GM10248 (cell line): ENCODE data around the gene RAB11FIP2.

Experiments
- CTCF ChIA-PET: fragments of 300-600 bp; sonication (Branson Sonifier 250); formaldehyde crosslinking; extraction: SDS; loops from one replicate; lab custom pipeline; 2021; ENCODE audit warnings: antibody characterized with exemption; lab: Yijun Ruan, JAX
- POLR2A ChIA-PET: fragments of 350-650 bp; sonication (Branson Sonifier 250); formaldehyde crosslinking; extraction: SDS; loops from one replicate; lab custom pipeline; 2020; ENCODE audit warnings: antibody characterized with exemption; lab: Yijun Ruan, JAX
- DNase-seq: peaks from one replicate; pipeline ENCODE4 v3.0.0; 2012; ENCODE audit errors: extremely low spot score
- CTCF ChIP-seq: IDR thresholded peaks from 2 replicates; pipeline ENCODE4 v1.5.1; 2012; ENCODE audit warnings: mild to moderate bottlenecking, low read depth; ENCODE audit errors: extremely low read depth, missing control alignments, control extremely low read depth

The RAB11FIP2 gene

DNA sequence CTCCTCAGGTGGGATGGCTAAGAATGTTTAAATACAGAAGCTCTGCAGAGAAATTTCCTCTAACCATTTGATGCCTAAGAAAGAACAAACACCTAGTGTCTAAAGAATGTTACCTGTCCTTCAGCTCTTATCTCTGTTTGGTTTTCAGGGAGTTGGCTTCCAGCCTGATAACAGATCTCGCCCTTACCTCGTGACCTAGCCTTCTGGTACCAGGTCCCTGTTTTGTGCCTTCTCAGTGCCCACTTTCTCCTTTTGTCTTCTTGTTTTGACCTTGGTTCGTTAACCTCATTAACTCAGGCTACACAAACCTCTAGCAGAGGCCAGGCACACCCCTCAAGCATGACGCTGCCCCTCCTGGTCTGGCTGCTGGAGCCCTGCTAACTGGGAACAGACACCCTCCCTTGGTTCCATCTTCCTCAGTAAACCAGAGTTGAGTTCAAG lies 16.1 kb upstream of the RAB11FIP2 start:
- no peak for TF ChIP-seq CTCF
- POLR2A ChIA-PET, result no interaction called here
- CTCF ChIA-PET, result no interaction called here
- DNase-seq, result no peak

- DNase-seq, result no peak
- CTCF ChIA-PET, result interaction anchor here (1.3 kb wide), 1 partner anchor 11 kb away, joined by 4 read pairs; no protein-coding TSS in a partner anchor
- no peak for TF ChIP-seq CTCF
- POLR2A ChIA-PET, result no interaction called here
Measured at GRCh38 chr10:118058371-118058770, 11.6 kb upstream of the RAB11FIP2 start.

- POLR2A ChIA-PET, result no interaction called here
- TF ChIP-seq CTCF, result no peak
- DNase-seq, result no peak
- CTCF ChIA-PET, result interaction anchor here (1.3 kb wide), 1 partner anchor 12 kb away, joined by 4 read pairs; no protein-coding TSS in a partner anchor
Measured at GRCh38 chr10:118057361-118057760, 10.6 kb upstream of the RAB11FIP2 start.

DNA sequence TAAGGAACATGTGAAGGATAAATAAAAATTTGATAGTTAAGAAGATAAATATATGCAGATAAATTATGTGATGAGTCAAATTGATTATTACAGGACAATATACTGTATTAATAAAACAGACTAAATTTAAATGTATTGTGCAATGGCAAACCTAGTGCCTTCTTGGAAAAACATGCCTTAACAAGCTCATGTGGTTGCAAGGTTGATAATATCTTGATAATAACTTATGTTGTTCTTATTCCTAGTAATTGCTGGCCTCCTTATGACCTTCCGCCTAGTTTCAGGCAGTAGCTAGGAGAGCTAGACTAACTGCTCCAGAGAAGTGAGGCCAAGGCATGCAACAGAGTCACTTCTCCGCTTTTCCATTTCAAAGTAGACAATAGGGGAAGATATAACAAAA lies 7.6 kb upstream of the RAB11FIP2 start:
- no peak for DNase-seq
- ChIA-PET POLR2A (no interaction called here), CTCF (interaction anchor here (1.6 kb wide), 1 partner anchor 9 kb away, joined by 4 read pairs; no protein-coding TSS in a partner anchor)
- TF ChIP-seq CTCF, result no peak

- no peak for DNase-seq
- POLR2A ChIA-PET, result no interaction called here
- TF ChIP-seq CTCF, result no peak
- CTCF ChIA-PET, result interaction anchor here (1.6 kb wide), 1 partner anchor 8 kb away, joined by 4 read pairs; no protein-coding TSS in a partner anchor
Measured at GRCh38 chr10:118052816-118053215, 6.1 kb upstream of the RAB11FIP2 start.

DNA sequence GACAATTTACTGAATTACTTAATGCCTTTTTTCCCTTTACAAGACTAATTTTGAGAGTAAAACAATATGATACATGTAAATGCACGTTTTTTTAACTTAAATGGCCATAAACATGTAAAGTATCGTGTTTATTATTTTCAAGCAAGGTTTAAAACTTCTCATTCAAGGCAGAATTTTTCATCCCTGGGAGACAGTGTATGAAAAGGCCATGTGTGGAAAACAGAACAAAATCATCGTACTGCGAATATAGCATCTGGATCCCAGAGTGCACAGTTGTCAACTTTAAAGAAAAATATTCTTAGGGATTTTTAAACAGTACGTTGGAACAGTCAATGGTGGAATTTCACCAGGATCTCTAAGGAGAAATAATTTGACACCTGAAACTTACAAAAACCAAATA lies 1.1 kb upstream of the RAB11FIP2 start:
- TF ChIP-seq CTCF, result no peak
- DNase-seq, result no peak
- CTCF ChIA-PET, result no interaction called here
- POLR2A ChIA-PET, result no interaction called here

DNA sequence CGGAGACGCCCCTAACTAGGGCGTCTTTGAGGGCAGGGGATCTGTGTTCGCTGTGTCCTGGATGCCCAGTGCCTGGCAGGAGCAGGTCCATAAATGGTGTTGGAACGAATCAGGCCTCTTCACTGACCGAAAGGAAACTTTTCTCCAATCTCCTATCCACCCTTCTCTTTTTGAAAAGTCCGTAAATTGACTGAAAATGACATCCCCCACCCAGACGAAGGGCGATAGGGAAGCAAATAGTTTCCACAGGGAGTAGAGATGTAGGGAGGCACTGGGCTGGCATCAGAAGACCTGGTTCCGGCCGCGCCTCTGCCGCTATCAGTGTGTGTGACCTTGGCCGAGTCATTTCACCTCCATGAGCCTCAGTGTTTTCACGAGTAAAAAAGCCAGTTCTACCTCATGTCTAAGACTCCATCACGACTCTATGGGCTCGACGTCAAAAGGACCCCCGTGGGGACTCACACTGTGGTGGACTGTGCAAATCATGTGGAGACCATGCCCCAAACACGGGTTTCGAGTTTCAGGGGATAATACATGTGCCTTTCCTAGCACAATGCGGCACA lies 497 bp upstream of the RAB11FIP2 start:
- ChIA-PET POLR2A (interaction anchor here (0.5 kb wide), 1 partner anchor 39 kb away, joined by 3 read pairs; no protein-coding TSS in a partner anchor), CTCF (no interaction called here)
- TF ChIP-seq CTCF, result no peak
- no peak for DNase-seq
